OCI-LY3 (cell line): ENCODE results near the gene PKP4.

Source experiments
- H2AFZ ChIP-seq: fragments of 200-600, 300-600 bp; shearing (Covaris generic); 2 replicates; pipeline ENCODE4 v1.6.0; 2014; ENCODE audit warnings: antibody characterized with exemption, low read depth, low read length
- H3K27ac ChIP-seq: fragments of 200-600, 300-600 bp; sonication (generic); 2 replicates; pipeline ENCODE4 v1.5.1; 2014; ENCODE audit warnings: mild to moderate bottlenecking, low read length, moderate library complexity, mixed read lengths
- H3K27me3 ChIP-seq: fragments of 200-600, 300-600 bp; sonication (generic); 2 replicates; pipeline ENCODE4 v1.6.1; 2014; ENCODE audit warnings: low read depth, low read length, mixed read lengths
- H3K36me3 ChIP-seq: fragments of 200-600, 300-600 bp; sonication (generic); replicated peaks from 2 replicates; pipeline ENCODE3; 2014; ENCODE audit warnings: low read depth, low read length, mixed read lengths
- H3K4me1 ChIP-seq: fragments of 300-600, 200-600 bp; sonication (generic); 2 replicates; pipeline ENCODE4 v1.6.1; 2014; ENCODE audit warnings: low read length, mixed read lengths
- H3K4me2 ChIP-seq: fragments of 200-600, 300-600 bp; sonication (generic); 2 replicates; pipeline ENCODE4 v1.6.1; 2014; ENCODE audit warnings: low read length, mixed read lengths
- H3K4me3 ChIP-seq: fragments of 300-600, 200-600 bp; sonication (generic); 2 replicates; pipeline ENCODE4 v1.5.1; 2014; ENCODE audit warnings: antibody characterized with exemption, mild to moderate bottlenecking, low read length, moderate library complexity
- H3K79me2 ChIP-seq: fragments of 300-600, 200-600 bp; shearing (Covaris generic); 2 replicates; pipeline ENCODE4 v1.6.1; 2014; ENCODE audit warnings: mild to moderate bottlenecking, low read length, mixed read lengths
- H3K9ac ChIP-seq: fragments of 300-600, 200-600 bp; shearing (Covaris generic); 2 replicates; pipeline ENCODE4 v1.6.0; 2014; ENCODE audit warnings: mild to moderate bottlenecking, low read length, moderate library complexity
- H3K9me3 ChIP-seq: fragments of 200-600, 300-600 bp; shearing (Covaris generic); 2 replicates; pipeline ENCODE4 v1.6.1; 2014; ENCODE audit warnings: low read length, mixed read lengths; ENCODE audit not compliant: insufficient read depth
- H4K20me1 ChIP-seq: fragments of 200-600, 300-600 bp; sonication (generic); 2 replicates; pipeline ENCODE4 v1.6.1; 2016; ENCODE audit warnings: low read length, mixed read lengths; ENCODE audit not compliant: insufficient read depth
- EZH2phosphoT487 ChIP-seq: fragments of 200-600 bp; shearing (Covaris generic); IDR thresholded peaks from 2 replicates; pipeline ENCODE4 v1.6.1; 2018; ENCODE audit warnings: antibody characterized with exemption, mixed run types, low read depth
- TF ChIP-seq, protein P1 (sequence below): fragments of 200-600, 300-600 bp; sonication (generic); IDR thresholded peaks from 2 replicates; pipeline ENCODE4 v1.5.1; 2014; ENCODE audit warnings: antibody characterized with exemption, low read length, low read depth

Gene PKP4

DNA sequence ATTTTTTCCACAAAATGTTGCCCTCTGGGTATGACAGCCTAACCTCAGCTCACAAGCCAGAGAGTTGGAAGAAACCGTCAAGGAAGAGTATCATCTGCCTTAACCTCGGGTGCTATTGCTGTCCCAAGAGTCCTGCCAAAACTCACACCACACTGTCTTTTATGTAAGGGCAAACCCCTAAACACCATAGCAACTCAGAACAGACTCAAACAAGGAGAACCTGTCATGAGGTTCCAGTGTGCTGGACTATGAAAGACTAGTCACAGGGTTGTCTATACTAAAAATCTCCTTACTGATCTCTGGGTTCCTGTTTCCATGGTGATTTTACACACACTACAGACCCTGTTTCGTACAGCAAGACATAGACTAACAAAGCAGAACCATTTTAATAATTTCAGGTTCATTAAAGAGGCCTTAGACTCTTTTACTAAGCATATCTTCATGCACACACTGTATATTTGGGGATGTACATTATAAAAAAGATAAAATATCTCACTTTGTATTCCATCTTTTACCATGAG is 159.8 kb downstream of the PKP4 start:
- H3K36me3 ChIP-seq = peaks cover 3% of the 10 kb centered on the region
- no peak overlapping the region for H3K27ac ChIP-seq
- no peaks in the 10 kb centered on the region for H3K27me3 ChIP-seq
- no peak for TF ChIP-seq EZH2phosphoT487
- TF ChIP-seq, protein P1, sequence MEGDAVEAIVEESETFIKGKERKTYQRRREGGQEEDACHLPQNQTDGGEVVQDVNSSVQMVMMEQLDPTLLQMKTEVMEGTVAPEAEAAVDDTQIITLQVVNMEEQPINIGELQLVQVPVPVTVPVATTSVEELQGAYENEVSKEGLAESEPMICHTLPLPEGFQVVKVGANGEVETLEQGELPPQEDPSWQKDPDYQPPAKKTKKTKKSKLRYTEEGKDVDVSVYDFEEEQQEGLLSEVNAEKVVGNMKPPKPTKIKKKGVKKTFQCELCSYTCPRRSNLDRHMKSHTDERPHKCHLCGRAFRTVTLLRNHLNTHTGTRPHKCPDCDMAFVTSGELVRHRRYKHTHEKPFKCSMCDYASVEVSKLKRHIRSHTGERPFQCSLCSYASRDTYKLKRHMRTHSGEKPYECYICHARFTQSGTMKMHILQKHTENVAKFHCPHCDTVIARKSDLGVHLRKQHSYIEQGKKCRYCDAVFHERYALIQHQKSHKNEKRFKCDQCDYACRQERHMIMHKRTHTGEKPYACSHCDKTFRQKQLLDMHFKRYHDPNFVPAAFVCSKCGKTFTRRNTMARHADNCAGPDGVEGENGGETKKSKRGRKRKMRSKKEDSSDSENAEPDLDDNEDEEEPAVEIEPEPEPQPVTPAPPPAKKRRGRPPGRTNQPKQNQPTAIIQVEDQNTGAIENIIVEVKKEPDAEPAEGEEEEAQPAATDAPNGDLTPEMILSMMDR = no peak
- no peak overlapping the region for H3K4me3 ChIP-seq
- no peak overlapping the region for H3K4me2 ChIP-seq
- no peak overlapping the region for H3K9ac ChIP-seq
- no peaks in the 10 kb centered on the region for H4K20me1 ChIP-seq
- H3K4me1 ChIP-seq = no peaks in the 10 kb centered on the region
- H3K79me2 ChIP-seq = no peaks in the 10 kb centered on the region
- no peak overlapping the region for H2AFZ ChIP-seq
- H3K9me3 ChIP-seq = no peaks in the 10 kb centered on the region

DNA sequence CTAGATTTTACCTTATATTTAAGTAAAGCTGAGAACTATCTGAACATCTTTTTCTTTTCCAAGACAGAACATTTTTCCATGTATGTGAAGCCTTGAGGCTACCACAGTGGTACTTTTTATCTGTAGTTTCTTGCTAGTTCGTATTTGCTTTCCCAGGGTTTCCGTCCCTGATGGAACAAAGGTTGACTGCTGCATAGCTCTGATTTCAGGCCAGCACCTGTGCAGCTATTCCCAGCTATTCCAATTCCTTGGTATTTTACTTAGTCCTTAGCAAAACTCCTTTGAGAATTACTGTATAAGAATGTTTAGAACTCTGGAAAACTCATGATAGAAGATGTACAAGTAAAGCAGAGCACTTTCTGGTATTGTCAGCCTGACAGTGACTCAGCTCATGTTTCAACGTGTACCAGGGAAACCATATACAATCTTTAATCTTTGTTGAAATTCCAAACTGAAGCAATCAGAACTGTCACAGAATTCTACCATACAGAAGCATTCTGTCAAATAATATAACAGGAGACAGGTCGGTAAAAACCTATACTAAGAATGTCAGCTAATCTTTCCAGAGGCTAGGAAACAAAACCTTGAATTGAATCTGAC is 162.2 kb downstream of the PKP4 start:
- Histone ChIP-seq H3K27me3 (no peaks in the 10 kb centered on the region), H3K4me1 (no peaks in the 10 kb centered on the region), H3K79me2 (no peaks in the 10 kb centered on the region), H3K9ac (no peak overlapping the region), H3K9me3 (no peaks in the 10 kb centered on the region), H3K27ac (no peak overlapping the region), H3K4me2 (no peak overlapping the region), H4K20me1 (no peaks in the 10 kb centered on the region), H3K36me3 (peaks cover 10% of the 10 kb centered on the region), H3K4me3 (no peak overlapping the region), H2AFZ (no peak overlapping the region)
- no peak for TF ChIP-seq EZH2phosphoT487
- TF ChIP-seq, protein P1 = no peak

DNA sequence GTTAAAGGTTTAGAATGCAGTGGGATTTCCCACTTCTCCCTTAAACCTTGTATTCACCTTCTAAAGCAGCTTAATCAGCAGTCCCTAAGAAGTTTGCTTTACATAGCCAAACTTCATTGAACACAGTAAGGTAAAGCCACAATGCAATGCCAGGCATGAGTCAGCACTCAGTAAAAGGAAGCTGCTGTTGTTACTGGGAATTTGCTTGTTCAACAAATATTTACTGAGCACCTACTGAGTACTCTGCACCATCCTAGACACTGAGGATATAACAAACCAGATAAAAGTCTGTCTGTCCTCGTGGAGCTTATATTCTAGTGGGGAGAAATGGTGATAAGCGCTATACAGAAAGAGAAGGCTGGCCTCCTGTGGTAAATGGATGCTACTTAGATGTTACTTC is 162.7 kb downstream of the PKP4 start:
- Histone ChIP-seq H3K4me1 (no peaks in the 10 kb centered on the region), H3K27ac (no peak overlapping the region), H3K79me2 (no peaks in the 10 kb centered on the region), H3K9ac (no peak overlapping the region), H3K4me2 (no peak overlapping the region), H4K20me1 (no peaks in the 10 kb centered on the region), H3K4me3 (no peak overlapping the region), H2AFZ (no peak overlapping the region), H3K9me3 (no peaks in the 10 kb centered on the region), H3K36me3 (peaks cover 10% of the 10 kb centered on the region), H3K27me3 (no peaks in the 10 kb centered on the region)
- TF ChIP-seq EZH2phosphoT487 = no peak
- TF ChIP-seq, protein P1 = no peak

DNA sequence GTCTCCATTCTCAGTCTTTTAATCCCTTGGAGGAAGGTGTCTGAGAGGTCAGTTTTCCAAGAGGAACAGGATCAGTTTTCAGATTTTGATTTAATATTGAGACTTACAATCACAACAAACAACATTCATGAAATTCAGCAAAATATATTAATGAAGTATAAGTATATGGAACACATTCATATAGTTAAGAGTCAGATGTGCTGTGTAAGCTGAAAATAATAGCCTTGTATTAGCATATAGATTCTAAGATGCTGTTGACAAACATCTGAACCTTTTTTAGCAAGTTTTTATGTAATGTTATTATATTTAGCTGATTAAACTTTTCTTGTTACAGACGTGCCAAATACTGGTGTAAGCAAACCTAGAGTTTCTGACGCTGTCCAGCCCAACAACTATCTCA is 163.9 kb downstream of the PKP4 start:
- Histone ChIP-seq H3K4me3 (no peak overlapping the region), H3K9ac (no peak overlapping the region), H3K4me1 (no peaks in the 10 kb centered on the region), H4K20me1 (no peaks in the 10 kb centered on the region), H3K4me2 (no peak overlapping the region), H3K27me3 (no peaks in the 10 kb centered on the region), H3K9me3 (no peaks in the 10 kb centered on the region), H3K27ac (no peak overlapping the region), H3K36me3 (peaks cover 12% of the 10 kb centered on the region), H3K79me2 (no peaks in the 10 kb centered on the region), H2AFZ (no peak overlapping the region)
- no peak for TF ChIP-seq EZH2phosphoT487
- TF ChIP-seq, protein P1 = no peak
